SW 1271 (cell line): ENCODE results near the gene ATP6AP1.
"Not testable (repeated sequence)": the region's sequence is repeated elsewhere in the genome, so short reads cannot be mapped to it uniquely, and the experiment has no call there.

ENCODE experiments used
- DNase-seq, 2 experiments: peaks; one replicate each; lab custom pipeline; 2025; lab: John Stamatoyannopoulos, UW

The ATP6AP1 gene

DNA sequence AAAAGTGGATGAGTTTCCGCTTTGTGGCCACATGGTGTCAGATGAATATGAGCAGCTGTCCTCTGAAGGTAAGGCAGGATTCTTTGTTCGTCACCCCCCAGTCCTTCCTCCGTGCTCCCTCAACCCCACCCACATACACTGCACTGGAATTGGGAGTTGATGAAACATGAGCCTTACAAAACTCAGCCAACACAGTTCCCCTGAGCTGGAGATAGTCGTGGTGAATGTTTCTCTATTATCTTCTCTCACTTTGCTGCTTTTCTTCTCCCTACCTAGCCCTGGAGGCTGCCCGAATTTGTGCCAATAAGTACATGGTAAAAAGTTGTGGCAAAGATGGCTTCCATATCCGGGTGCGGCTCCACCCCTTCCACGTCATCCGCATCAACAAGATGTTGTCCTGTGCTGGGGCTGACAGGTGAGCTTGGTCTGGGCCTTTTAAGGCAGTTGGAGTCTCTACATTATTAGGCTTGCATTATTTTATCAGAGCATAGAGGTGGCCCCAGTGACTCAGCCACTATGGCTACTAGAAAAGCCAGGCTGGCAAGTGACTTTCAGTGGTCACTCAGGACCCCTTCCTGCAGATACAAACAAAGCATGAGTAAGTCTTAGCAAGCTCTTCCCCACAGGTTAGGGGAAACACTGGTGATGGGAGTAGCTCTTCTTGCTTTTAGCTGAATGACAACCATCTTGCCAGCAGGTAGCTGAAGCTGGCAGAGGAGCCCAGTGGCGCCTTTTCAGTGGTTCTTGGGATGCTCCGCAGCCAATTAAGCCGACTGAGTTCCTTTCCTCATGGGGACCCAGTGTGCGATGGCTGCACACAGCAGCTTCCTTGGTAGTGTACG is 28.7 kb upstream of the ATP6AP1 start:
- peak in 1 of 2 experiments; percentile 19 for DNase-seq

DNA sequence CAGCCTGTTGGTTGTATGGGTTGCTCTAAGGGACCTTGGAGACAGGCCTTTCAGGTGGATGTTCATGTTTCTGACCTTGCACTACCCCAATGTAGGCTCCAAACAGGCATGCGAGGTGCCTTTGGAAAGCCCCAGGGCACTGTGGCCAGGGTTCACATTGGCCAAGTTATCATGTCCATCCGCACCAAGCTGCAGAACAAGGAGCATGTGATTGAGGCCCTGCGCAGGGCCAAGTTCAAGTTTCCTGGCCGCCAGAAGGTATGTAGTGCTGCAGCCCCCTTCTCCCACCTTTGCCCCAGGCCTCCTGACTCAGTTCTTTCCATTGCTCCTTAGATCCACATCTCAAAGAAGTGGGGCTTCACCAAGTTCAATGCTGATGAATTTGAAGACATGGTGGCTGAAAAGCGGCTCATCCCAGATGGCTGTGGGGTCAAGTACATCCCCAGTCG is 28.1 kb upstream of the ATP6AP1 start:
- DNase-seq, result not testable (repeated sequence)

DNA sequence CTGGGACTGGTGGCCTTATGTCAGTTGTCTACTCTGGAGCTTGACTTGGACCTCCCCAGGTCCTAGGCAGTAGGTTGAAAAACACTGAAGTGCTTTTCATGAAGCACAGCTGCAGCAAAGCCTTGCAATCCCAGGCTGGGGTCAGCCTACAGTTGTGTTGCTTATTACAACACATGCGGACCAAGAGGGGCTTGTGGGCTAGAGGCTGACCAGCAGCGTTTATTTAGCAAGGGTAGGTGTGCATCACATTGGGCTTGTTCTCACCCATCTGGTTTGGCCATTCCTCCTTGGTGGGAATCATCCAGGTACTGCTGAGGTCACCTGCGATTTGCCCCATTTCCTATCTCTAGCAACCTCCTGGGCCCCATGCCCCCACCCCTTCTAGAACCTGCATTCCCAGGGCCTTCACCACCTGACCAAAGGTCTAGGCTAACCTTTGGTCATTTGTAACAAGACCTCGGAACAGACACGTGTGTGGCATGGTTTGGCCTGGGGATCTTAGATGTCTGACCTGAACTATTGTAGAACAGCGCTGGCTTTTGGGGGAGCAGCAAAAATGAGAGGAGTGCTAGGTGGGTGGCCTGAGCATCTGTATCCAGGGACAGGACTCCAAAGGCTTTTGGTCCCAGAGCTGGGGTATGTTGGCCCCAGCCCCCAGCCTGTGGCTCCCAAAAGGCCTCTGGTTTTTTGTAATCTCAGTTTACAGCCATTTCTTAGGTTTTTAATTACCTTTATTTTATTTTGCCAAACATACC is 27.3 kb upstream of the ATP6AP1 start:
- peak in 1 of 2 experiments; percentile 10 for DNase-seq

DNA sequence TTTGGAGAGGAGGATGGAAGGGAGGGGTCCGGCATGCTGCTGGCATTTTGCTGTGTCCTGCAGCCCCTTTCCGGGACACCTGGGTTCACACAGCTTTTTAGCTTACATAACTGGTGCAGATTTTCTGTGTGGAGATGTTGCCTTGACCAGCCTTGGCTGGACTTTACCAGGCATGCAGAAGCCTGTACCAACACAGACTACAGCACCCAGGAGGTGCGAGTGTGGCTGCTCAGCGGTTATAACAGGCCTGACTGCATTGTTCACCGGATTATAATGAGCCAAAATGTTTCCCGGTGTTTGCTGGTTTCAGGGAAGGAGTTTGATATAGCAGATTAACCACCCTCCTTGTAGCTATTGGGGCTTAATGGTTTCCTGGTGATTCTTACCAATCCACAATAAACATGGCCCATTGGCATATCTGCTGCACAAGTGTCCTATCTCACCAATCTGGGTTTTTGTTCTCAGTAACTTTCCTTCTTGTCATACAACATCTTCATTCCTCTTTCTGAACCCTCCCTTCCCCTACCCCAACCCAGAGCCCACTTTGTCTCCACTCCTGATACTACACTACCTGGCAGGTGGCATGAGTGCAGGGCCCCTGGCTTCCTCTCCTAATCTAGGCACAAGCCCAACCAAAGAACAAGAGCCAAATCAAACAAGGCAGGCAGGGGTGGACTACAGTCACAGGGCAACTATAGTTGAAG is 26.4 kb upstream of the ATP6AP1 start:
- no peak for DNase-seq

DNA sequence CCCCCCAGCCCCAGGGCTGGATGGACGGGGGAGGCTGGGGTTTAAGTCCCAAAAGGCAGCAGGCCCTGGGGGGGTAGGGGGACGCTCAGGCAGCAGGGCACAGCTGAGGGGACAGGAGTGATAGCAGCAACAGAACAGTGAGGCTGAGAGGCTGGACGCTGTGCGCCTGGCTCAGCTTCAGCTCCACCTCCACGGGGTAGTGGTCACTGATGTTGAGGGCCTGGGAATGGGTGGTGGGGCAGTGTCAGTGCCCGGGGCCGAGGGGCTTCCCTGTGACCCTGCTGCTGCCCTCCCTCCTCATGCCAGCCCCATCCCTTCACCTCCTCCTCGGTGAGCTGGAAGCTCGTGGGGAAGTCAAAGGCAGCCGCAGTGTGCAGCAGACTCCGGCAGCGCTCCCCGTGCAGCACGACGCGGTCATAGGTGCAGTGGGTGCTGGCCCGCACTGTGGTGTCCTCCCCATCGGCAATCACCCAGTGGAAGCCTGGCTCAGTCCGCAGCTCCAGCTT is 25.8 kb upstream of the ATP6AP1 start:
- no peak for DNase-seq

DNA sequence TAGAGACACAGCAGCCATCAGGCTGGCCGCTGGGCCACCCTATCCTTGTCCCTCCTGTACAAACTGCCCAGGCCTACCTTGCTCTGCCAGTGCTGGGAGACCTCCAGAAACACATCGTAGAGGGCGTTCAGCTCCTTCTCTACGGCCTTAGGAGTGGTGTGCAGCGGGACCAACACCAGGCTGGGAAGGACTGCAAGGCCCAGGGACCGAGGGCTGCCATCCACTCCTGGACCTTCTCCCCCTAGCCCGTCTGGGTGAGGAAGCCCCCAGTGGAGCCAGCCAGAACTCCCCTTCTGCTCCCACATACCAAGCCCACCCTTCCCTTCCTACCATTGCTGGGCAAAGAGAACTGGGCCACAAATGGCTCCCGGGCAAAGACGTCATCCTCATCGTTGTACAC is 25.3 kb upstream of the ATP6AP1 start:
- no peak for DNase-seq

DNA sequence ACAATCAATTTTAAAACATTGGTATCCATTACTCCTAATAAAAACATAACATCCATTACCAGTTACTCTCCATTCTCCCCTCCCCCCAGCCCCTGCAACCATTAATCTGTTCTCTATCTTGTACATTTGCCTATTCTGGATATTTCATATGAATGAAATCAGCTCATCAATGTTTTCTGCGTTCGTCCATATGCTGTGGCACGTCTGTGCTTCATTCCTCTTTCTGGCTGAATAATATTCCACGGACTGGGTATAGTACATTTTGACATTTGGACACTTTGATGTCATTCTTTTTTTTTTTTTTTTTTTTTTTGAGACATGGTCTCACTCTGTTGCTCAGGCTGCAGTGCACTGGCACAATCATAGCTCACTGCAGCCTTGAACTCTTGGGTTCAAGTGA is 24.6 kb upstream of the ATP6AP1 start:
- no peak for DNase-seq

DNA sequence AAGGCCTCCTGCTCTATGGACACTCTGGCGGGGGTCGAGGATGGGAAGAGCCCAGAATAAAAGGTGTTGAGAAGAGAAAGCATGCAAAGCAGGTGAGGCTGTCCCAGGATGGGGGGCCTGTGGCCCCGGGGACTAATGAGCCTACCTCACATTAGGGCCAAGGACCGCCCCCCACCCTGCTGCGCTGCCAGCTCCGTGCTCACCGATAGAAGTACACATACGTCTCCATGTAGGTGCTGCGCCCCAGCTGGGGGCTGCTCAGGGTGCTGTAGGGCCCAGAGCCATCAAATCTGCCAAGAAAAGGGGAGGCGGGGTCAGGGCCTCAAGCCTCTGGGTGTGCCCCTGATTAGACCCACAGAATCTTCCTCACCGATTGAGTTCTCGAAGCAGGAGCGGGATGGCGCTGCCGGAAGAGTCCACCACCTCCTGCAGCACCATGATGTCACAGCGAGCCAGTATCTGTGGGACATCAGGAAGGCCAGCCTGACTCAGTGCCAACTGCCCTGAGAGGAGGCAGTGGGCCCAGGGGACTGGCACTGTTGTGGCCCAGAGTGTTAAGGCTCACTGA is 23.8 kb upstream of the ATP6AP1 start:
- no peak for DNase-seq

DNA sequence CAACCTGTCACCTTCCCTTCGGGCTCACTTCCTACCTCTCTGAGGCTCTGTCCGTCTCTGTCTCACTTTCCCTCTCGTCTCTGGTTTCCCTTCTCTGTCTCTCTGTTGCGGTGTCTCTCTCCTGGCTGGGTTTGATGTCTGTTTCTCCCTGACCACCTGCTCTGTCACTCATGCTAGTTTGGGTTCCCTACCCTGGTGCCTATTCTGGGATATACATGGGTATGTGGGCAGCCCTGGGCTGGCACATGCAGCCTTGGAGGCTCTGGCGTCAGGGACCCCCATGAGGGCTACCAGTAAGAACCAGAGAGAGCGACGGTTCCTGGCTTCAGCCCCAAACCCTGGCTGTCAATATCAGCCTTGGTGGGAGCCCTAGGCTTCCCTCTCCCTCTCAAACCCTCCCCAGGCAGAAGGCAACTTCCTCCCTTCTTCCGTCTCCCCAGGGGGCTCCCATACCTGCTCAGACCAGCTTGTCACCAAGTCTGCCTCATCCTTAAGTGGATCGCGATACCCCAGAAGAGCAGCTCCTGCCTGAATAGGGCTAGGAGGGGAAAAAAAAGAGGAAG is 19.7 kb upstream of the ATP6AP1 start:
- DNase-seq, result no peak

DNA sequence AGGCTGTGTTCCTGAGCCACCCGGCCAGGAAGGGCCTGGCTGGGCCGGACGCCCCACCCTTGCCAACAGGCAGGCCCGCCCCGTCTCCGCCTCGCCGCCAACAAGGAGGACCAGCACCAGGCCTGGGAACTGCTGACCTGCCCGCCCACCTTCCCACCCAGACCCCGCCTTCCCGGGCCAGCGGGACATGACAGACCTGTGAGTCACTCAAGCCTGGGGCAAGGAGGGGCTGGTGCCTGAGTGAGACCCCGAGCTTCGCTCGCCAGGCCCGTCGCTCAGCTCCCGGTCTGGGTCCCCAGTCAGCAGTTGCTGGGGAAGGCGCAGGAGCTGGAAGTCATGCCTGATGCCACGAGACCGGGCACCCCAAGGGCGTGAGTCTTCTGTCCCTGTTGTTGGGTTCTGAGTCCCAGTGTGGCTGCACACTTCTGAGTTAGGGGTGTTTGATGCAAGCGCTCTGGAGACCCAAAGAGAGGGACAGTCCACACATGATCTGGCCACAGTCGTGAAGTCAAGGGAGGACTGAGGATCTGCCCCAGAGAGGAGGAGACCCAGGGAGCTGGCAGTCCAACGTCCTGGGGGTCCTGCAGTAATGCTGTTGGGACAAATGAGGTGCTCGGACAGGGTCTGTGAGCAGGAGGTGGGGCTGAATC is 19.1 kb upstream of the ATP6AP1 start, which contains the start of gene DNASE1L1:
DNASE1L1 (minus strand) TSS at position 33 of the 650 bp plus-strand sequence. CDS start 3,686 bp downstream, outside the sequence.
- DNase-seq, result peak; percentile 67 to 83

DNA sequence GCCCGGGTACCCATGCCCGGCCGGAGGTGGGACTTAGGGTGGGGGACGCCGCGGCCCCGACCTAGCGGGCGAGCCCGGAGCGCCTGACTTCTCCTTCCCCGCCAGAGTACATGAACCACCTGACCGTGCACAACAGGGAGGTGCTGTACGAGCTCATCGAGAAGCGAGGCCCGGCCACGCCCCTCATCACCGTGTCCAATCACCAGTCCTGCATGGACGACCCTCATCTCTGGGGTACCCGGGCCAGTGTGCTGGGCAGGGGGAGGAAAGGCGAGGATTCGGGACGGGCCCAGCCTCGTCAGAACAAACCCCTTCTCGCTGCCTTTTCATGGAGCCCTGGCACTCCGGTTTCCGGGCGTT is 16.5 kb upstream of the ATP6AP1 start:
- DNase-seq, result peak in 1 of 2 experiments; percentile 47

DNA sequence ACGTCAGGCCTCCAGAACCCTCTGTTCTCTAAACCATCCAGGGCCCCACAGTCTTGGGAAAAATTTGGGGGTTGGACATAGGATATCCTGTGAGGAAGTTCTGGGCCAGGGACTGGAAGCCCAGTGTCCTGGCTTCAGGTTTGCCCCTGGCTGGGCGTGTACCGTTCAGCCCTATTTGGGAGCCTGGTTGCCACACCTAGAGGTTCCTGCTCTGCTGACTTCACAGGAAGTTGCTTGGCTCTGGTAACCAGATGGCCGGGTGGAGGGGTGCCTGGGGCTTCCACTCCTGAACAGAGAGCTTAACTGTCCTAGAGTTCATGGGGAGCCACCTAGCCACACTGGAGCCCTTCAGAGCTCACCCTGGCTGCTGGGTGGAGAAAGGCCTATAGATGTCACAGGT is 16.0 kb upstream of the ATP6AP1 start:
- DNase-seq, result no peak

DNA sequence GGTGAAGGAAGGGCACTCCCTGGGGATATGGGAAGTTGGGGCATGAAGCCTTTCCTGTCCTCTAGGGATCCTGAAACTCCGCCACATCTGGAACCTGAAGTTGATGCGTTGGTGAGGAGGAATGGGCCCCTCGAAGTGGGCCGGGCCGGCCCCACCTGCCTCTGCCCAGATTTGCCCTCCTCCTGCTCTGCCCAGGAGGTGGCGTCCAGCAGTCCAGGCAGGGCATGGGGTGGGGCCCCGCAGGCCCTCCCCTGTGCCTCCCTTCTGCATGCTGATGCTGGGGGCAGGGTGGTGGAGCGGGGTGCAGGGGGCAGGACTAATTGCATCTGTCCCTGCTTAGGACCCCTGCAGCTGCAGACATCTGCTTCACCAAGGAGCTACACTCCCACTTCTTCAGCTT is 15.3 kb upstream of the ATP6AP1 start:
- DNase-seq, result no peak

DNA sequence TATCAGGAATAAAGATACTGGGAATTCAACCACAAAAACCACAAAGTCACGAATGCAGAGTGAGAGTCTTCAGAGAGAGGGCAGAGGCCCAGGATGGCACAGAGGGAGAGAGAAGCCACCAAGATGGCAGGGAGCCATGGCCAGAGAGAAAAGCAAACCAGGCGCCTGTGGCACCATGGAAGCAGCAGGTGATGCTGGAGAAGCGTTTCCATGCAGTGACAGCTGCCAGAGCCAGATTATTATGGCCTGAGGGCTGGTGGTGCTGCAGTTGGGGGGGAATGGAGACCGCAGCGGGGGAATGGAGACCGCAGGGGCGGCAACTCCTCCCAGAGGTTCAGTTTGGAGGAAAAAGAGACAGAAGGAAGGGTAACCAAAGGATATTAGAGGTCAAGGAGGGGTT is 11.3 kb upstream of the ATP6AP1 start:
- no peak for DNase-seq

DNA sequence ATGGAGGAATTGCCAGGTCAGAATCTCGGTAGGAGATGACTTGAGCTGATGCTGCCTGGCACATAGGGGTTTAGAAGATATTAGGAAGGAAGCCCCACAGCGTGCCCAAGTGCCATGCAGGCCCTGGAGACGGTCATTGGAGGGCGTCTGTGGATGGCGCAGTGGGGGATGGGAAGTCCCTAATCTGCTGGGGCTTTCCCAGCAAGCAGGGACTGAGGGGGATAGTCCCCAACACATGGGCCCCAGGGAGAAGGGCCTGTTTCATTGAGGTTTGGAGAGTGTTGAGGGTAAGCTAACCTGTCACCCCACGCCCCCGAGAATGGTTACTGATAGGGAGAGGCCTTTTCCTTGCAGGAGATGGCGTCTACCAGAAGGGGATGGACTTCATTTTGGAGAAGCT is 9.3 kb upstream of the ATP6AP1 start:
- DNase-seq, result no peak

DNA sequence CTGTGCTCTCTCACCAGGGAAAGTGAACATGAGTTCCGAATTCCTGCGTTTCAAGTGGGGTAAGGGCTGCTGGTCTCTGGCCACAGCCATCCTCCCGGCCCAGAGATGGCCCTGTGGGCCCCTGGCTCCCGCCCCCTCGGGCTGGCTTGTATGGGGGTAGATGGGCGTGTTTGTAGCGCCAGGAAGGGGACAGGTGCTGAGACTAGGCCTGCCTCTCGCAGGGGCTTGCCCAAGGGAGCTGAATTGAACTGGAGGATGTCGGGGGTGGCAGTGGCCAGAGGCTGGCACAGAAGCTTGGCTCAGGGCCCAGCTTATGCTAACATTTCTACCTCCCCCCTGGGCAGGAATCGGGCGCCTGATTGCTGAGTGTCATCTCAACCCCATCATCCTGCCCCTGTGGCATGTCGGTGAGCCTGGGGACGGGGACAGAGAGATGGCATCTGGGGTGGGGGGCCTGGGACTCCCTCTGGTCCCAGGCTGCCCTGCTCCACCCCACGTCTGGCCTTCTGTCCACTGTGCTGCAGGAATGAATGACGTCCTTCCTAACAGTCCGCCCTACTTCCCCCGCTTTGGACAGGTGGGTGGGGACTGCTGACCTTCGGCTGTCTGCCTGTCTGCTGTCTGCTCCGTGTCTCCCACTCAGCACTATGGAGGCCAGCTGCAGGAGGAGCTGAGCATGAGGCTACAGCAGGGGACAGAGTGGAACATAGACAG is 8.6 kb upstream of the ATP6AP1 start:
- DNase-seq, result no peak

DNA sequence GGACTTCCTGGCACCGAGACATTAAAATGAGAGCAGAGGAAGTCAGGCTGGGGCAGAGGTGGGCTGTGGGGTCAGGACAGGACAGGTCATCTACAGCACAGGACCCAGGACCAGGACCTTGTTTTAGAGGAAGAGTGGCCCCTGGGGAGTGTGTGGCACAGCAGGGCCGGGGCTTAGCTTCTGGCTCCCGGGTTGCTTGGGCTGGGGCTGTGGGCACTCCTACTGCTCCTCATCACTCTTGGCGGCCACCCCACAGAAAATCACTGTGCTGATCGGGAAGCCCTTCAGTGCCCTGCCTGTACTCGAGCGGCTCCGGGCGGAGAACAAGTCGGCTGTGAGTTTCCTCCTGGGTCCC is 8.1 kb upstream of the ATP6AP1 start:
- DNase-seq, result no peak

DNA sequence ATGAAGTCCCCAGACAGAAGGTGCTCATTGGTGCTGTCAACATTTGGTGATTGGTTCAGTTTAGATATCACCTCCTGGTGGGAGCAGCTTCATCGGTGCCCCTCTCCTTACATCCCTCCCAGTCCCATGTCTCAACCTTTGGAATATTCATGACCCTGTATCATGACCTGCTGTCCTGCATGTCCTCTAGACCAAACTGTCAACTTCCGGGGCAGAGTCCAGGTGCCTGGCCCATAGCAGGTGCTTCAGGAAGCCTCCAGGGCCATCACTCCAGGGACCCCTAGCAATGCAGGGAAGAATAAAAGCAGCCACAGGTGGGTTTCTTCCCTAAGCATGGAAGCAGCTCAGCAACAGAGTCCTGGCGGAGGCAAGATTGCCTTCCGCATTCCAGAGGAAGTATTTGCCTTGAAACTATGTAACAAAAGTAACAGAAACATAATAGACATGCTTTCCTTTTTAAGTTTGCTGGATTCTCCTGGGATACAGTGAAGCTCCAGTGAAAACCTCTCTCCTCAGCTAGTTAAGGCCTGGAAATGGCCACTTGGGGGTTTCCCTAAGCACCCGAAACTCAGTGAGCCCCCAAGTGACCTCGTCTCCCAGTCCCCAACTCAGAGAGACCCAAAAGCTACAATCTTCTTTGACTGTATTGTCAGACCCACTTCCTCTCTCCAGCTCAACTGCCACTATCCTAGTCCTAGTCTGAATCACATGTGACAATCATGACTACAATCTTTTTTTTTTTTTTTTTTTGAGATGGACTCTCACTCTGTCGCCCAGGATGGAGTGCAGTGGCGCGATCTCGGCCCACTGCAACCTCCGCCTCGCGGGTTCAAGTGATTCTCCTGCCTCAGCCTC is 1.3 kb upstream of the ATP6AP1 start:
- DNase-seq, result no peak

DNA sequence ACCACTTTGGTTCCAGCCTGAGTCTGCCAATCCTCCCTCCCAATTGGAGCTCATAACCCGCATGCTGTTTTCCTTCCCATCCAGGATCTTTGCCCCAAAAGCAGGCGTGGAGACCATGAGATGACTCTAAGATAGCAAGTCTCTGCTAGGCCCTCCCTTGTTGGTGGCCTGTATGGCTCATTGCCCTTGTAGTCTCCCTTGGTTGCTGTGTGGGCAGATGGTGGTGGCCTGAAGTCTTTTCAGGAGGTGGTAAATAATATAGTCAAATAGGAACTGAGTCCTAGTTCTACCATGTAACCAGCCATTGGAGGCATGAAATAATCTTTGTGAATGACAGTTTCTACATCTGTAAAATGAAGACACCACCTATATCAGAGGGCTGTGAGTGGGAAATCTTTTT is 1.2 kb downstream of the ATP6AP1 start:
- no peak for DNase-seq

DNA sequence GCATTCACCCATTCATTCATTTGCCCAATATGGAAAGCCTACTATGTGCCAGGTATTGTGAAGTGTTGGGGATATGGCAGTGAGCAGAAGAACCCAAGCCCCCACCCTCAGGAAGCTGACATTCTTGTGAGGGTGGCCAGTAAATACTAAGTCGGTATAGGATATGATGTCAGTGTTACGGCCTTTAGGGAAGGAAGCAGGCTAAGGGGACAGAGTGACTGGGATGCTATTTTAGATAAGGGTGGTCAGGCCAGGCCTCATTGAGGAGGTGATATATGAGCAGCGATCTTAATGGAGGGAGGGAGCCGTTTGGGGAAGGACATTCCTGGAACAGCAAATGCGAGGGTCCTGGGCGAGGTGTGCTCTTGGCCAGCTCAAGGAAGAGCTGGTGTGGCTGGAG is 2.0 kb downstream of the ATP6AP1 start:
- DNase-seq, result no peak
